IPS-11a (cell line): ENCODE results near the gene SATB2.

Experiments
- H3K4me3 ChIP-seq: one replicate; pipeline ENCODE4 v1.5.1; 2013; ENCODE audit warnings: low read depth, low read length, control low read depth

The SATB2 gene

GRCh38 chr2:199457147-199458008 is at the start of gene SATB2:
Gene SATB2, minus strand, starts transcription at chr2:199457939. Its CDS starts 1,902 bp downstream, at chr2:199456037.
- H3K4me3 ChIP-seq, result peak within 1 kb of the TSS; percentile 61

- no peak overlapping the region for H3K4me3 ChIP-seq
Observed at GRCh38 chr2:199505755-199506403, 48.1 kb upstream of the SATB2 start.

GRCh38 chr2:199503148-199503547 is 45.4 kb upstream of the SATB2 start:
- no peak overlapping the region for H3K4me3 ChIP-seq

DNA sequence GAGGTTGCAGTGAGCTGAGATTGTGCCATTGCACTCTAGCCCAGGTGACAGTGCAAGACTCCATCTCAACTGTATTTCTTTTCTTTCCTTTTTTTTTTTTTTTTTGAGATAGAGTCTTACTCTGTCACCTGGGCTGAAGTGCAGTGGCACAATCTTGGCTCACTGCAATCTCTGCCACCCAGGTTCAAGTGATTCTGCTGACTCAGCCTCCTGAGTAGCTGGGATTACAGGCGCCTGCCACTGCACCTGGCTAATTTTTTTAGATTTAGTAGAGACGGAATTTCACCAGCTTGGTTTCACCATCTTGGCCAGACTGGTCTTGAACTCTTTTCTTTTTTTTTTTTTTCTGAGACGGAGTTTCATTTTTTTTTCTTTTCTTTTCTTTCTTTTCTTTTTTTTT is 41.3 kb upstream of the SATB2 start:
- no peak overlapping the region for H3K4me3 ChIP-seq

- no peak overlapping the region for H3K4me3 ChIP-seq
Observed at GRCh38 chr2:199495147-199495546, 37.4 kb upstream of the SATB2 start.

GRCh38 chr2:199490049-199490448 is 32.3 kb upstream of the SATB2 start:
- H3K4me3 ChIP-seq, result no peak overlapping the region

DNA sequence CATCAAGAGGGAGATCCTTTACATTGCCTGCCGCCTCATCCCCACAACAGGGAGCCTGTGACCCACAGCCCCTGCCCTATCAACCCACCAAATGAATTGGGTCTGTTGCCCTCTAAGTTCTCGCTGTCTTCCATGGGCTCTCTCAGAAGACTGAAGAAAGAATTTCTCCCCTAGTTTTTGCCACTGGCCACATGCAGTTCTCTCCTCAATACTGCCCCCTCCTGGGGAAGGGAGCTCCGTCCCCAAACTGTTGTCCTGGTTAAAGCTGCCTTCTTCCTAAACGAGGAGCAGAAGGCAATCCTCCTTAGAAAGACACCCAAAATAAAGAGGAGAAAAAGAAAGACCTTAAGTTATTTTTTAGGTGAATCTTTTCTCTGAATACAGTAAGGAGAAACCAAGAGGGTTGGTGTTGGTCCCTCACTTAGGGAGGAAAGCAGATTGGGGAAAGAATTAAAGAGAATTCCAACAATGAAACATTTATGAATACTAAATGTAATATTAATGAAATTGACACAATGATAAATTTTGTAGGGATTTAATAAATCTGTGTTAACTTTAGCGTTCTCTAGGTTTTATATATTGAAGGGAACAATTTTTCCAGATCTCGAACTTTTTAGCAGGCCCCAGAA is 31.1 kb upstream of the SATB2 start:
- H3K4me3 ChIP-seq, result no peak overlapping the region

DNA sequence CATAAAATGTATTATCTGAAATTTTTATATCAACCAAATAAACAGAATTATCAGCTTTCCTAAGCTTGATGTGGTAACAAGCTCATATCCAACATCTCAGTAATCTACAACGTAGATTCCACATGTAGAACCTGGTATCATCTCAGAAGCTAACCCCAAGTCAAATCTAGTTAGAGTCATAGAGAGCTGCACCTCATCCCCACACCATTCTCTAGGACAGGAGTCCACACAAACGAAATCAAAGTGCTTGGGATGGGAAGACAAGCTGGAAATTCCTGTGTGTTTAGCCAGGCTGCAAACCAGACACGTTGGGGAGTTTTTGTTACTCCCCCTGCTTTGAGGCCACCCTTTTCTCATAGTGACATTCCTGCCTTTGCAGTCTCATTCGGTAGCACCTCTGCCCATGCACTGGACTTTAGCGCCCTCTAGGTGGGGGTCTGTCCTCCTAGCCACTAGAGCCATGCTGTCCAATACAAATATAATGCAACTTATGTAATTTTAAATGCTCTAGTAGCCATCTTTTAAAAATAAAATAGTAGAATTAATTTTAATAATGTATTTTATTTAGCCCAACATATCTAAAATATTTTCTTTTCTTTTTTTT is 28.1 kb upstream of the SATB2 start:
- H3K4me3 ChIP-seq, result no peak overlapping the region

- no peak overlapping the region for H3K4me3 ChIP-seq
Observed at GRCh38 chr2:199484927-199485326, 27.2 kb upstream of the SATB2 start.

DNA sequence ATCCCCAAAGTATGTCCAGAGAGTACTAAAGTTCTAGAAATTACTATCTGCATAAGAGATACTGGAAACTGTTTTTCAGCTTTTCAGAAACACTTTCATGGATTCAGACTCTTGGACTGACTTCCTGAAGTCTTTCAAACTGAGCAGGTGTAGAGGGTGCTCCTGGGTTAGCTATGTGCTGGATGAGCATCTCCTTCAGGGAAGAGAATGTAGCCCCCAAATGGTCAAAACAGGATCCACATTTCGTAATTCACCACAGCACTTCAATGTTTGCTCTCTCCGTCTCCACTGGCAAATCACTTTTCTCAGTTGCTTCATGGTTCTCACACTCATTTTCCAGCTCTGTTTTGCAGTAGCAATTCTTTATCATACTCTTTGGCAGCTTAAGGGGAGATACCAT is 23.2 kb upstream of the SATB2 start:
- H3K4me3 ChIP-seq, result no peak overlapping the region

- no peak overlapping the region for H3K4me3 ChIP-seq
Observed at GRCh38 chr2:199477277-199477834, 19.6 kb upstream of the SATB2 start.

- no peak overlapping the region for H3K4me3 ChIP-seq
Observed at GRCh38 chr2:199471443-199472057, 13.8 kb upstream of the SATB2 start.

DNA sequence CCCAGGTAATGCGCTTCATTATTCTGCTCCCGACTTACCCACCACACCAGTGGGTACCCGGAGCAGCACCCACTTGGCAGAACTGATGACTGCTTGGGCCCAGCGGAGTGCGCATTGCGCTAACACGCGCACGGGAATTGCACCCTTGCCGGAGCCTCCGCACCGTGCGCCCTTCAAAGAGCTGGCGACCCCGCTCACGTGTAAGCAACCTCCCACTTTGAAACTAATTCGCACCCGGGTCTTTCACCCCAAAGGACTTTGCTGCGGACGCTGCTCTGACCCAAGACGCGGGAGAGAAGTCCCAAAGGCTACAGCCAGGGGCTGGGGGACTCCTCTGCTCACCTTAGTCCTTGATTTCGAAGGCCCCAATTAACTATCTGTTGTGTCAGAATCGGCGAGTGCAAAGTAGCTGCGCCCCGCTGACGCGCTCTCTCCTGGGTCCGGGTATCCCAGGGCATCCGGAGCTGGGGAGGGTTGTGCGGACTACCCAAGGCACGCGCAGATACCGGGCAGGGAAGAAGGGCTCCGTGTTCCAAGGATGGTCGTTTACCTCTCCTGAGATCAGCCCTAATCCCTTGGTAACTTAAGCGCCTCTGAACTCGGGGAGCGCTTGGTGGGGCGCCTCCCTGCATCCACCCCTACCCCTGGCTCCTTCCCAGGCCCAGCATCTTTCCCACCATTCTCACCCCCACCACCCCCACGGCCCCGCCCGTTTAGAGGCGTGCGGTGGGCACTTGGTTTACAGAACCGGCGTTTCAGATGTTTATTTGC is 13.1 kb upstream of the SATB2 start:
- H3K4me3 ChIP-seq, result peak overlapping the region; percentile 10

- H3K4me3 ChIP-seq, result no peak overlapping the region
Observed at GRCh38 chr2:199470361-199470671, 12.6 kb upstream of the SATB2 start.

DNA sequence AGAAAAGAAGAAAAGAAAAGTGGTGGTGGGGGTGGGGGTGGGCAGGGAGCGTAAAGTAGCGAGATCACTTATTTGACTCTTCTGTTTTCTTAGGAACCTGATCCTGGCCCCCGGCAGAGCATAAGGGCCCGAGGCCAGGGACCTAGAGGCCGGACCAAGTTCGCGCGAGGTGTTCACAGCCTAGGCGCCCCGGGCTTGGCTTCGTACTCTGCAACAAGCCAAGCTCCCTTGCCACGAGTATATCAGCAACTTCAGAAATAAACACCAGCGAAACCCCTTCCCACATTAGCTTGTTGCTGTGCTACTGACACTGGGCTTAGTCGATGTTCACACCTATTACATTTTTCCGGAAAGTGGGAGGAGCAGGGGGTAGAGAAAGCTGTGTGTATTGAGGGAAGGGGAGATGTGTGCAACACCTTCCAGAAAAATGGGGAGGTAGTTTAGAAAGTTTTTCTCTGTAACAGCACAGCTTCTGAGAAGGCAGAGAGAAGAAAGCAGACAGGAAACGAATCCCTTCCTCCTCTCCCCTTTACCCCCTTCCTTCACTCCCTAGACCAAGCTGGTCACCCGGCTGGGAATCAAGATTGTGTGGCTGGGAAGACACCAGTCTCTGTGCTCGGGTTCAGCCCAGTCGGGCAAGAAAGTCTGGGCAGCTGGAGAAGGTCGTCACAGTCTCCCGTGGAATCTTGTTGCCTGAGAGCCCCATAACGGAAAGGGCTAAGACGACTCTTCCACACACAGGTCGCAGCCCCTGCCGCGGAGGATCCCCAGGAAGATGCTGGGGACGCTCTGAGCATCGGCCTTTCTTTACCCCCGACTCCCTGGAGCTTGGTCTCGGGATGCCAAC is 12.0 kb upstream of the SATB2 start:
- H3K4me3 ChIP-seq, result no peak overlapping the region

GRCh38 chr2:199468561-199469513 is 11.1 kb upstream of the SATB2 start:
- peak overlapping the region; percentile 35 for H3K4me3 ChIP-seq

- H3K4me3 ChIP-seq, result no peak overlapping the region
Observed at GRCh38 chr2:199467066-199467822, 9.5 kb upstream of the SATB2 start.
